PFSK-1 (cell line): Measurements from ENCODE around the gene JPH2.

Experiments
- FOXP2 ChIP-seq: optimal IDR thresholded peaks from 2 replicates; pipeline ENCODE3; 2011; ENCODE audit warnings: borderline replicate concordance, control low read depth, inconsistent platforms; ENCODE audit not compliant: insufficient read depth; ENCODE audit errors: extremely low read length, extremely low read depth
- POLR2AphosphoS5 ChIP-seq: IDR thresholded peaks from 2 replicates; pipeline ENCODE4 v1.6.1; 2012; ENCODE audit warnings: low read depth, mild to moderate bottlenecking, control low read depth, low read length, moderate library complexity
- REST ChIP-seq, 2 experiments: IDR thresholded peaks; 2 replicates each; pipeline versions ENCODE4 v1.6.1 to v1.8.0; 2011 to 2012; ENCODE audit warnings: low read depth in 2 of 2, low read length in 2 of 2, control low read depth in 1 of 2, inconsistent platforms in 1 of 2, mild to moderate bottlenecking in 1 of 2, moderate library complexity in 1 of 2; ENCODE audit not compliant: insufficient read depth in 1 of 2
- SIN3A ChIP-seq: IDR thresholded peaks from 2 replicates; pipeline ENCODE4 v1.6.1; 2012; ENCODE audit warnings: mild to moderate bottlenecking, low read length, moderate library complexity, borderline replicate concordance; ENCODE audit not compliant: insufficient read depth
- TAF1 ChIP-seq: IDR thresholded peaks from 2 replicates; pipeline ENCODE4 v1.6.1; 2012; ENCODE audit warnings: low read length, control low read depth, borderline replicate concordance; ENCODE audit not compliant: insufficient read depth

- no peak for TF ChIP-seq POLR2AphosphoS5
- no peak for TF ChIP-seq TAF1
- no peak for TF ChIP-seq FOXP2
- no peak for TF ChIP-seq REST (IDR thresholded peaks at IDR 0.05; ENCODE audit: insufficient read depth in 1 of 2, low read depth in 2 of 2, low read length in 2 of 2)
- no peak for TF ChIP-seq SIN3A
Measured at GRCh38 chr20:44186201-44186600, 787 bp downstream of the JPH2 start.
